ENCODE measurements around the gene PRKCH. TPM values are rescaled to one million over a fixed set of nuclear protein-coding genes. Genes with fewer than 3 reads are reported as not detected.

Gene PRKCH
- total RNA-seq, 1 experiment from 2014 or later: 2.7 TPM

GRCh38 chr14:61470961-61471293, 149.5 kb downstream of the PRKCH start:
- TF ChIP-seq CTCF (IDR thresholded peaks at IDR 0.05) (no peak), TCF7L2 (IDR thresholded peaks at IDR 0.05; ENCODE audit: low read depth, low read length) (no peak), SIN3A (IDR thresholded peaks at IDR 0.05; ENCODE audit: borderline replicate concordance, insufficient read depth, low read depth, low read length) (no peak), POLR2AphosphoS5 (IDR thresholded peaks at IDR 0.05; ENCODE audit: low read depth, low read length) (no peak), REST (IDR thresholded peaks at IDR 0.05; ENCODE audit: insufficient read depth in 1 of 2, low read depth in 2 of 2, low read length in 1 of 2) (no peak)
- intact Hi-C loops (cut with micrococcal nuclease; ENCODE audit: unreplicated experiment): loop anchor here (10.0 kb wide), 1 partner anchor 244 kb away; no protein-coding TSS in a partner anchor

GRCh38 chr14:61471297-61472005, 150.1 kb downstream of the PRKCH start:
- no peak for ATAC-seq
- no peak for DNase-seq (ENCODE audit: low read depth, low spot score)
- TF ChIP-seq POLR2AphosphoS5 (IDR thresholded peaks at IDR 0.05; ENCODE audit: low read depth, low read length) (no peak), SIN3A (IDR thresholded peaks at IDR 0.05; ENCODE audit: borderline replicate concordance, insufficient read depth, low read depth, low read length) (no peak), REST (IDR thresholded peaks at IDR 0.05; ENCODE audit: insufficient read depth in 1 of 2, low read depth in 2 of 2, low read length in 1 of 2) (no peak), TCF7L2 (IDR thresholded peaks at IDR 0.05; ENCODE audit: low read depth, low read length) (no peak), CTCF (IDR thresholded peaks at IDR 0.05) (no peak)
- Histone ChIP-seq H3K4me1 (ENCODE audit: control insufficient read depth, insufficient read depth, low read length) (no peaks in the 10 kb centered on the region), H3K27ac (ENCODE audit: low read length) (no peak overlapping the region), H3K4me3 (ENCODE audit: low read depth in 2 of 2, low read length in 2 of 2) (peak overlapping the region; percentile 25 to 53), H3K36me3 (ENCODE audit: control insufficient read depth, insufficient read depth, low read length) (no peaks in the 10 kb centered on the region), H3K27me3 (ENCODE audit: control insufficient read depth, insufficient read depth, low read length) (no peaks in the 10 kb centered on the region), H3K9me3 (ENCODE audit: control insufficient read depth, insufficient read depth, low read depth, low read length) (no peaks in the 10 kb centered on the region)
- in situ Hi-C loops (cut with HindIII; ENCODE audit: low pct_unique_long_range_greater_than_20kb, low sequenced_read_pairs) (no loop called here), intact Hi-C loops (cut with micrococcal nuclease; ENCODE audit: unreplicated experiment) (loop anchor here (10.0 kb wide), 1 partner anchor 243 kb away; no protein-coding TSS in a partner anchor)
- BruUV-seq (replicated peaks): no TSS peak
- ChIA-PET CTCF (interaction anchor here (0.7 kb wide), 1 partner anchor 42 kb away, joined by 3 read pairs; no protein-coding TSS in a partner anchor), POLR2A (interaction anchor here (0.7 kb wide), 1 partner anchor 290 kb away, joined by 3 read pairs; no protein-coding TSS in a partner anchor)

More at GRCh38 chr14:61470961-61471293, 149.5 kb downstream of the PRKCH start:
- in situ Hi-C loops (cut with HindIII; ENCODE audit: low pct_unique_long_range_greater_than_20kb, low sequenced_read_pairs): no loop called here
- Histone ChIP-seq H3K4me1 (ENCODE audit: control insufficient read depth, insufficient read depth, low read length) (no peaks in the 10 kb centered on the region), H3K27me3 (ENCODE audit: control insufficient read depth, insufficient read depth, low read length) (no peaks in the 10 kb centered on the region), H3K27ac (ENCODE audit: low read length) (no peak overlapping the region), H3K4me3 (ENCODE audit: low read depth in 2 of 2, low read length in 2 of 2) (no peak overlapping the region), H3K36me3 (ENCODE audit: control insufficient read depth, insufficient read depth, low read length) (no peaks in the 10 kb centered on the region), H3K9me3 (ENCODE audit: control insufficient read depth, insufficient read depth, low read depth, low read length) (no peaks in the 10 kb centered on the region)
- DNase-seq (ENCODE audit: low read depth, low spot score) (no peak), ATAC-seq (no peak)
- no TSS peak for BruUV-seq (replicated peaks)
- CTCF ChIA-PET: interaction anchor here (0.7 kb wide), 1 partner anchor 42 kb away, joined by 3 read pairs; no protein-coding TSS in a partner anchor
- POLR2A ChIA-PET: no interaction called here

Data from Panc1 (cell line).